ENCODE measurements around the gene ASTN1. TPM values are rescaled to one million over a fixed set of nuclear protein-coding genes. Genes with fewer than 3 reads are reported as not detected.

ASTN1 gene
- total RNA-seq, 1 experiment from 2014 or later = 0.42 TPM

GRCh38 chr1:176839216-176839615 lies 325.3 kb downstream of the ASTN1 start:
- ChIA-PET RAD21 (ENCODE audit: low non-redundant PET in 1 of 2, low total read pairs in 2 of 2, uncharacterized antibody in 2 of 2, unreplicated experiment in 2 of 2) (no interaction called here), CTCF (no interaction called here), POLR2A (no interaction called here)
- H3K27ac ChIP-seq (ENCODE audit: low read depth, low read length) = no peak overlapping the region
- DNase-seq (ENCODE audit: low read depth, low spot score) = no peak
- no peak overlapping the region for H3K4me2 ChIP-seq (ENCODE audit: low read length)
- H3K9me3 ChIP-seq (ENCODE audit: control insufficient read depth in 1 of 2, insufficient read depth in 1 of 2, low read depth in 1 of 2, low read length in 2 of 2) = no peaks in the 10 kb centered on the region
- intact Hi-C loops (cut with micrococcal nuclease) = no loop called here
- no peak for ATAC-seq
- H3K36me3 ChIP-seq (ENCODE audit: control insufficient read depth in 1 of 2, insufficient read depth in 2 of 2, low read length in 2 of 2) = no peaks in the 10 kb centered on the region
- H2AFZ ChIP-seq (ENCODE audit: low read depth, low read length, poor library complexity, severe bottlenecking) = no peak overlapping the region
- H3K9me2 ChIP-seq (ENCODE audit: insufficient read depth) = no peaks in the 10 kb centered on the region
- no peaks in the 10 kb centered on the region for H4K20me1 ChIP-seq (ENCODE audit: insufficient read depth)
- H3K27me3 ChIP-seq (ENCODE audit: insufficient read depth, low read length) = peaks cover 9% of the 10 kb centered on the region
- no peaks in the 10 kb centered on the region for H3K4me1 ChIP-seq (ENCODE audit: control insufficient read depth in 1 of 2, insufficient read depth in 2 of 2, low read length in 2 of 2)
- H3K9ac ChIP-seq (ENCODE audit: low read length) = no peak overlapping the region
- H3K4me3 ChIP-seq (replicated peaks in 1 of 2; ENCODE audit: low read depth in 1 of 2, low read length in 2 of 2) = no peak overlapping the region
- H3K79me2 ChIP-seq (ENCODE audit: insufficient read depth, low read length) = no peaks in the 10 kb centered on the region
- no TSS peak for BruUV-seq (replicated peaks)
- TF ChIP-seq ZBTB33 (IDR thresholded peaks at IDR 0.05; ENCODE audit: extremely low read depth, insufficient replicate concordance, low read length) (no peak), ATF3 (IDR thresholded peaks at IDR 0.05) (no peak), ZNF274 (IDR thresholded peaks at IDR 0.05; ENCODE audit: low read depth, low read length) (no peak), REST (IDR thresholded peaks at IDR 0.05; ENCODE audit: low read depth) (no peak), YY1 (IDR thresholded peaks at IDR 0.05; ENCODE audit: extremely low read depth, insufficient replicate concordance, low read depth, low read length) (no peak), SRF (IDR thresholded peaks at IDR 0.05; ENCODE audit: low read depth) (no peak), RAD21 (IDR thresholded peaks at IDR 0.05; ENCODE audit: low read depth) (no peak)

Data from HCT116 (cell line).